ENCODE measurements around the gene RHOBTB1.
"Not testable (repeated sequence)": the region's sequence is repeated elsewhere in the genome, so short reads cannot be mapped to it uniquely, and the experiment has no call there.

Gene RHOBTB1

DNA sequence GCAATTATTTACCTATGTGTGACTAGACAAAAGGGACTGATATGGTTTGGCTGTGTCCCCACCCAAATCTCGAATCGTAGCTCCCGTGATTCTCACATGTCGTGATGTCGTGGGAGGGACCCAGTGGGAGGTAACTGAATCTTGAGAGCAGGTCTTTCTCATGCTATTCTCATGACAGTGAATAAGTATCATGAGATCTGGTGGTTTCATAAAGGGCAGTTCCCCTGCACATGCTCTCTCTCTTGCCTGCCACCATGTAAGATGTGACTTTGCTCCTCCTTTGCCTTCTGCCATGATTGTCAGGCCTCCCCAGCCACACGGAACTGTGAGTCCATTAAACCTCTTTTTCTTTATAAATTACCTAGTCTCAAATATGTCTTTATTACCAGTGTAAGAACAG, 37.2 kb downstream of the RHOBTB1 start:
- not testable (repeated sequence) for DNase-seq (ENCODE audit: low spot score)

DNA sequence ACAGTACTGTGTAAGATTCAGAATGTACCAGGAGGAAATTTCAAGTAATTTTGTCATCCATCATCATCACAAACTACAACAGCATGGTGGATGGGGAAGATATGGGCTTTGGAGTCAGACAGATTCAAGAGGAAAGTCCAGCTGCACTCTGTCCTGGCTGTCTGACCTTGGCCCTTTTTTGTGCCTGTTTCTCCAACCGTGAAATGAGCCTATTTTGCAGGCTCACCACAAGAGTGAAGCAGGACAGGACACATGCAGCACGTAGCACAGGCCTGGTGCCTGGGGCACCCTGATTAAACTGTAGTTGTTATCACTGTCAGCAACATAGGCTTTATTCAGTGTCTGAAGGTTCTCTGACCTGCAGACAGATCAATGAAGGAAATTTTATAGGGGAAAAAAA, 37.6 kb downstream of the RHOBTB1 start:
- DNase-seq (ENCODE audit: low spot score), result no peak

DNA sequence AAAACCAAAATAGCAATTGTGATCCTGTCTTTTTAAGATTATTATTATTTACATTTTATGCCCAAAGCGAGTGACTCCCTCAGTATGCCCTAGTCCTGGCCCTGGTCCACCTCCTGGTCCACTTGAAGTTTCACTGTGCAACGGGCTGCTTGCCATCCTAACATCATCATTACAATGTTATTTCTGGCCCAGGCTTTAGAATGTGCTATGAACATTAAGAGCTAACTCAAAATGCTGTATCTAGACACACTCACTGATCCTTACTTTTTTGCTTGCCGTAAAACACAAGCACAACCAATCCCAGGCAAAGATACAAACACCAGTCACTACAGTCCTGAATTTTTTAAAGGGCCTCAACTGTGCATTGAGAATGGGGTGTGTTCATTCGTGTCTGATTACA, 38.4 kb downstream of the RHOBTB1 start:
- DNase-seq (ENCODE audit: low spot score), result no peak

DNA sequence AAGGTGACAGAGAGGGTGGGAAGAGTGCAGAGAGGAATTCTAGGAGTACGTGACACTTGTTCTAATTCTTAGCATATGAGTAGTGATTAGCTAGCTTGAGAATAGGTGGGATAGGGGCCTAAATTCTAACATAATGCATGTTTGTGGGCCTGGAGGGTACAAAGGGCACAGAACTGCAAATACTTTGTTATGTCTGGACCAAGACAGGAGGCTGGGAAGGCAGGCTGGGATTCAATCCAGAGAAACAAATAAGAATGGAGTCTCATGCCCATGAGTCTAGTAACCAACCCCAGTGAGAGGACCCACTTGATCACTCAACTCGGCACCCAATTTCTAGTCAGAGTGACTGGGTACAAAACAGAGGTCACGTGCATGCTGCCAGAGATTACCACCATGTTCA, 40.9 kb downstream of the RHOBTB1 start:
- DNase-seq (ENCODE audit: low spot score), result no peak

DNA sequence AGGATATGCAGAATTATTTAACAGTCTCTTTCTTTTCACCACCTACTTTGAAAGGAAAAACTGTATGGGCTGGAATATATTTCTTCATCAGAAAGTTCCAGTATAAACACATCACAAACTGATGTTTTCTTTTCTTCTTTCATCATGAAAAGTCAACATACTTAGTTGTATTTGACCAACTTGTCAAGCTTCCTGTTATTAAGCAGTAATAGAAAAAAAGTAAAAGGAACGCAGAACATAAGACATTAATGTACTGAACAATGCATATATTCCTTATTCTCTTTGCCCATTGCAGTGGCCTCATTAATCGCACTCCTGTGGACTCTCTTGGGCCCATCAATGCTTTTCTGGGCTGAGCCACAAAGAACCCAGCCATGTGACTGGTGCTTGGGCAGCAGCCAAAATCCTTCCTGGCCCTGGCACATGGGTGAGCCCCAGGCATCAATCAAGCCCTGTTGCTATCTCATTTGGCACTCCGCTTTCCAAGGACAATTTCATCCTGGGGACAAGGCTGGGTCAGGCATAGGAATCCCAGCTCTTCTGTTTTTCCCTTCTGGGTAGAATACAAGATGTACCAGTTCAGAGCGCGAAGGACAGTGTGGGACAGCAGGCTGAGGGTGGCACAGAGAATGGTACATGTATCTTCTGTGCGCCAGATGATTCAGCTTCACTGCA, 42.3 kb downstream of the RHOBTB1 start:
- no peak for DNase-seq (ENCODE audit: low spot score)

DNA sequence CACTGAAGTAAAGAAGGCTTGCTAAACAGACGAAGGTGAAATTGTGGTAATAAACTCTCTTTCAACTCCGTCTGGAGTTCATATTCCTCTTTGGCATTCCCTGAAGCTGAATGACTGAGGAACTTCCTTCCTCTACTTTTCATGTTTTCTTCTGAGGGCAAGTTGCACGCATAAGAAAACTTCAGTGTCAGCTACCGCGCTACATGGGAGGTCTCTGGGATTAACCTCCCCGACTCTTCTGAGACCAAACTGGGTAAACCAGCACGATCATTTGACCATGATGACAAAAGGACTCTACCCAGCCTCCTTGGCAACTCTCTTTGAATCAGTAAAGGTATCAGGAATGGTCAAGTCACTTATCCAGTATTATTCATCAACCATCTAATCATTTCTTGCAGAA, 44.7 kb downstream of the RHOBTB1 start:
- DNase-seq (ENCODE audit: low spot score), result no peak

DNA sequence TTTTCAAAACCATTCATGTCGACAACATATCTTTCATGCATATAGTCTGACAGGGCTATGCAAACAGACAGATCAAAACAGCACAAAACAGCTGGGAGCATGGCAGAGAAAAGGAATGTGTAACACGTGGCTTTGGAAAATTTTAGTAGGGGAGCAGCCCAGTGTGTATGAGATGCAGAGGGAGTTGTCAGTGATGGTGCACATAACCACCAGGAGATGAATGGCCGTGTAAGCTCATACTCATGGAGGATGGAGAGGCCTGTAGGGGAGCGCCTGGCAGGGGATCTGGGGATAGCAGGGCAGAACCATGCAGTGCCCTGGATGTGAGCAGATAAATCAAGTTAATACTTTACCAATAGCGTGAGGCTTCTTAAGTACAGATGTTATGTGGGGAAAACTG, 45.7 kb downstream of the RHOBTB1 start:
- no peak for DNase-seq (ENCODE audit: low spot score)

DNA sequence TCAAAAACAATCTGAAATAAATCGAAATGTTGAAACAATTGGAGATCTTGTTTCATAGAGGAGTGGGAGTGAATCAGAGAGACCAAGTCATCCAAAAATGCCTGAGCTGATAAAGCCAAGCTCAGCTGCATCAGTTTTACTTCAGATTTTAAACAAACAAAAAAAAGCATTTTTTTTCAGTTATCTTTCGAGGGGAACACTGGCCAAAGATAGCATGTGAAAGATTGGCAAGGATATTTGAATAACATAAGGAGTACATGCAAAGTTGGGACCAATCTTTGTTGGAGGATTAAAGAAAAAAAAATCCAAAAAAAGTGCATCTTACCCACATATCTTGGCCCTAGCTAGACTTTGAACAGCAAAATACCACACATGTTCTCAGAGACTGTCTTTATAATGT, 47.2 kb downstream of the RHOBTB1 start:
- no peak for DNase-seq (ENCODE audit: low spot score)

DNA sequence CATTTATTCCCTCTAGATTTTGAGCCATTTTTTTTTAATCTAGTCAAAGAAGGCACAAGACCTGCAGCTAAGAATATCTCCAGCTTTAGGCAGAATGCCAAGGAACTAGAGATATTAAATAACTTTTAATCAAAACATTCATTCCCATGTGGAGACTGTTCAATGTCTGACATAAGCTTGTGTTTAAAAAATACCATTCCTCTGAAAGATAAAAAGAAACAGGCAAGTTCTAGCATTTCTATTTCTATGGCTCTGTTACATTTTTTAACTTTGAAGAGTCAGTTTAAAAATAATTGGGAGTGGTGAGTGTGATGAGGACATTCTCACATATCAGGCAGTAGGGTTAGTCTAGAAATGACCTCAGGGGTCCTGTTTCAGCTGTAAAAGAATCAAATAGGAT, 48.0 kb downstream of the RHOBTB1 start:
- DNase-seq (ENCODE audit: low spot score), result no peak

DNA sequence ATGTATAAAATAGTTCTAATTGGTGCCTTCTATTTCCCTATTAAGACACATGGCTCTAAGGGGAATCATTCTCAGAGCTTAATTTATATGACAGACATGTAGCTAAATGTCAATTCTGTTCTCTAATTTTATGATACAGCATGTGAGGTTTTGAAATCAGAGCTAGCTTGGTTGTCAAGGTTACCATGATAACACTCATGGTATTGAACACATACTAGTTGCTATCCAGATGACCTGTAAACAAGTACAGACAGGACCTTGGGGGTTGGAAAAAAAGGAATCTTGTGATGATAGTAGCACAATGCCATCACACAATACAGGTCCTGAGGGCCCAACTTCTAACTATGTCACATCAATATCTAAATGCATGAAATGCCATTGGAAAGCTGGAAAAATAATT, 49.2 kb downstream of the RHOBTB1 start:
- DNase-seq (ENCODE audit: low spot score), result no peak

DNA sequence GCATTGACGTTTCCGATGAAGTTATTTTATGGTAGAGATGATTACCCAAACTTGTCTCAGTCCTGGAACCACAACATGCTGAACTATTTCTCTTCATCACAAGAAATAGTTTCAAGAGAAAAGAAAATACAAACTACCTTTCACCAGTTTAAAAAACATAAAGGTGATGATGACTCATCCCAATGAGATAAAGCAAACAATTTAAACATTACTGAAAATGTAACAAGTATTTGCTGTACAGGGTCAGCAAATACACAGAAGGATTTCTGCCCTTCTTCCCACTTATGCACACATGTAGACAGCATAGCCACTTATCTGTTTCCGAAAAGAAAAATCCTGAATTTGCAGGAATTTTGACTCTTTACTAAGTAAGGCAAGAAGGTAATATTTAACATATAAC, 50.8 kb downstream of the RHOBTB1 start:
- no peak for DNase-seq (ENCODE audit: low spot score)

DNA sequence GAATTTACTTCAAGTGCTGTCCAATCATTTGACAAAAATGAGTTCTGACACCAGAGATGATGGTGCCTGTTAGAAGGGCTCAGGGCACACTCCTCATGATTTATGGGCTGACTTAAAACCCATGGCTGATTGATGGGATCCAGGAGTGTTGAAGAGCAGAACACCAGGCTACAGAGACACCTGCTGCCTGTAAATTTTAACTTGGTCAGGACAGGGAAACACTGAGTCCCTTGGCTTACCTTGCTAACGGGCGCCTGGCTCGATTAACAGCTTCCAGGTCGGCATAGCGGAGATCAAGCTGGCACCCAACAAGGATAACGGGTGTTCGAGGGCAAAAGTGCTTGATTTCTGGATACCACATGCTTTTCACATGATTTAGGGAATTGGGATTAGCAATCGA, 51.4 kb downstream of the RHOBTB1 start:
- no peak for DNase-seq (ENCODE audit: low spot score)

DNA sequence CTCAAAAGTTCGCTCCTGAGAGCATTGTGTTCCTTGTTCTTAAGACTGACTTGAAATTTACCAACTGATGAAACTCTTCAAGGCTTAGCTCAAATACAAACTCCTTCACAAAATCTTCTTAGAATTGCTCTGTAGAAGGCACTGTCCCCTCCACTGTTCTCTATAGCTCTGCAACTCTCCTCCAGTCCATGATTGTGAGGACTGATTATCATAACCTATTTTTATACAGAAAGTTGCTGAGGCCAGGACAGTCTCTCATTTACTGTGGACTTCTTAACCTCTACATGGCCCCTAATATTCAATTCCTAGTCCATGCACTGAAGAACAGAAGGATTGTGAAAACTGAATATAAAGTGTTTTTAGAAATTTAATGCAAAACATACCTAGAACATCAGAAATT, 53.2 kb downstream of the RHOBTB1 start:
- DNase-seq (ENCODE audit: low spot score), result no peak

DNA sequence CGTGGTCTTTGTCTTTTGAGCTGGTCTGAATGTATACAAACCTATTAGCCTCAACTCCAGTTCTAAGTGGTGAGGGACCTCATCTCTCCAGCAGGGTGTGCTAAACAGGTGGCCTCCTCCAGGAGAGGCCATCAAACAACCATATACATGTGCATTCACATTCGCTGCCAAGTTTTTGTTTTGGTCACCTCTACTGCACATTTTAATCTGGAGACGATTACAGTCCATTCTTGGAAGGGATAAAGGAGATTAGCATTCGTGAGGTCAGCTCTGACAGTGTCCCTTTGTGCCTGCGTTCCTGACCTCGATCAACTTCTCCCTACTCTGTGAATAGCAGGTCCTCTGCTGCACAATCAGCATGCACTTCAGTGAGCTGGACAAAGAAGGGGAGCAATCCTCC, 60.8 kb downstream of the RHOBTB1 start:
- DNase-seq (ENCODE audit: low spot score), result no peak

DNA sequence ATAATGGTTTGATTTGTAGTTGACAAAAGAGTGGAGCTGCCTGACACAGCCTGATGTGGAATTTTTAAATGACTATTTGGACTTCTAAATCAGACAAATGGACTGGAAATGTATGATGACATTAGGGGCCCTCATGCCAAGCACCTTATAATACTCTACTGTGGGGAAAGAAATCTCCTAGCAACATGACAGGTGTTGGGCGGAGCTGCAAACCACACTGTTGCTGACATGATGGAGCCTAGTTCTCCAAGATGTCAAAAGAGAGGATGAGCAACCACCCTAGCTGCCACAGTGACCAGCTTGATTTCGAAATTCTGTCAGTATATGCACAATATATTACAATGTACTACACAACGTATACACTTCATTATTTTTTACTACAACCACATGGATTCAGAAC, 65.8 kb downstream of the RHOBTB1 start:
- DNase-seq (ENCODE audit: low spot score), result no peak

DNA sequence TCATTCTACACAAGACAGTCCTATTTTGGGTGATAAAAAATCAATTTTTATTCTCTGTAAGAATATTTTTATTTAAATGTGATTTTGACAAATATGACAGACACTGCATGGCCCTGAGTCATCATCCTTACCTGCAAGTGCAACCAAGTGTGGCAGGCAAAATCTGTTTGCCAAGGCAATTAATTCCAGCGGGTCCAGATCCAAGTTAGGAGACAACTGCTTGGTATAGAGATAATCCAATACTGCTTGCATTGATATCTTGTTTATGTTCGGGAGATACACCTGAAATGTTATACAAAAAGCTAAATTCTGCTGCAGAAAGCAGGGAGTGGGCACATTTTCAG, 66.2 kb downstream of the RHOBTB1 start:
- DNase-seq (ENCODE audit: low spot score), result no peak

DNA sequence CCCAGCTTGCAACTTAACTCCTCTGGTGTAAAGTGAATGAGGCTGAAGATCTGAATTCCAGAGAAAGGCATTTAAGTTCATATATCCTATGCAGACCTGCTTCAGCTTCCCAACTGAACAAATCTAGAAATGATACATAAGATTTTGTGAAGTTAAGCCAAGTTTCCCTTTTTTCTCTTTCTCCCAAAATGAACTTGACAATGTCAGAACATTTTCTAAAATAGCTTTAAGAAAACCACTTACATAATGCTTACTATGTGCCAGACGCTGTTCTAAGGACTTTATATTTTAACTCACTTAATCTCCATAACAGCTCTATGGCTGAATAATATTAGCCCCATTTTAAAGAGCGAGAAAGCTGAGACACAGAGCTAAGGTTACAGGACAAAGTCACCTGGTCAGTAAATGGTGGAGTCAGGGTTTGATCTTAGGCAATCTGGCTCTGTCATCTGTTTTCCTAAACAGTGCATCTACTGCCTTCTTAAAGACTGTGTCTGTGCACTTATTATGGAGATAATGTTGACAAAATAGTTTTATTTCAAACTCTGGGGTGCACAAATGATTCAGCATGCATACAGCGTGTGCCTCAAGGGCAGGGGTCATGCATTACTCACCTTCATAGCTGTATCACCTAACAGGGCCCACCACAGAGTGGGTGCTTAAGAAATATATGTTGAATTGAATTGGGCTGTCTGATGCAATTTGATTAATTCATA, 66.8 kb downstream of the RHOBTB1 start:
- DNase-seq (ENCODE audit: low spot score), result no peak

DNA sequence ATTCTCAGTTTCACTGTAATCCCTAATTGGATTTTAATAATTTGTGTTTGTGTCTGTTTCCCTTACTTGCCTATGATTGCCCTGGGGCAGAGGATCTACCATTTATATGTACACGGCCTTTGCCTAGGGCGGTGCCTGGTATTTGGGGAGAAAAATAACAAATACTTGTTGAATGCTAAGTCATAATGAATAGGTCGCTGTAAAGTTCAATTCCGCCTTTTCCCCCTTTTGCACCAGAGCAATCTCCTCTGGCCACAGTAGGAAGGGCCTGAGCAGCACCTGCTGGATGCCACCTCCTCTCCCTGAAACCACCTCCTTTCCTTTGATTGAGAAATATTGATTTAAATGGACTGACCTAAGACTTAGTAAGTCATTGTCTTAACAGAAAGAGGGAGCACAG, 70.2 kb downstream of the RHOBTB1 start:
- no peak for DNase-seq (ENCODE audit: low spot score)

DNA sequence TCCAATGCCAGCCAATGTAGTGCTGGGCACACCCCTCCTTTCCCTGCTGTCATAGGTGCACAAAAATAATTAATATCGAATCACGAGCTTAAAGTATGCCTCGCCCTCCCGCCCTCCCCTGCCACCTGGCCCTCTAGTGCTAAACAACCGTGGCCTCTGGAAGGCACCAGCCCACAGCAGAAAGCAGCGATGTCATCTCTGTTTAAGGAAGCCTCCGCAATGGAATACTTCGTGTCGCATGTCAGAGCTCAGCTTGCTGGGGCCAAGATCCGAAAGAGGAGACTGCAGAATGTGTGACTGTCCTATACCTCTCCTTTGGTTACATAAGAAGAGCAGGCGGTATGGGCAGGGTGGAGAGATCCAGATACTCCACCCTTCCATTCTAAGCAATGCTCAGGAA, 71.5 kb downstream of the RHOBTB1 start:
- no peak for DNase-seq (ENCODE audit: low spot score)

DNA sequence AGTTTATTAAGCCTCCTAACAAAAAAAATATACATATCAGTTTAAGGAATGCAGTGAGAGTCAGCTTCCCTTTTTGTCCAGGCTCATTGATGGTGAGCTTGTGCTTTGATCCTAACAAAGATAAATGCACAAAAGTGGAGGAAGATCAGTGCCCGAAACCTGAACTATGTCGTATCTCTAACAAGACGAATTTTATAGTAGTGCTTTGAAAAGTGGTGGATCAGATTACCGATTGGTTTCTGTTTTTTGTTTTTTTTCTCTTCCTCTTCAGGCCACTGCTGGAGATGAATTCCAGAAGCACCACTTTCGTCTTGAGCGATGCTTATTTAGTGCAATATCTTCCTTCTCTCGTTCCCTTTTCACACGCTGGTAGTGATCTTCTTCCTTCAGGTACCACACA, 72.8 kb downstream of the RHOBTB1 start:
- no peak for DNase-seq (ENCODE audit: low spot score)

DNA sequence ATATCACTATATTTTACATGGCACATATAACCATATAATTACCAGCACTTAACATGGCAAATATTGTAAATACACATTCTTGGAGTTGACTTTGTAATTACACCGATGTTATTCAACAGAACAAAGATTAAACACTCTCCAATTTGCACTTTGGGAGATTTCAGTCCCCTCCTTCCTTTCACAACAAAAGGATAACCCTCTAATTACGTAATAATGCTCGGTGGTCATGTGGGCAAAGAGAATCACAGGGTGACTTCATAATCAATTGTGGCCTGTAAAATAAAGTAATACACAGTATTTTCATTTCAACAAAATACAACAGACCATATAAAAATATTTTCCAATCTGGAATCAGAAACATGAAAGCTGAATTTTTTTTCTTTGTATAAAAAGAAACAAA, 73.2 kb downstream of the RHOBTB1 start:
- DNase-seq (ENCODE audit: low spot score), result no peak

DNA sequence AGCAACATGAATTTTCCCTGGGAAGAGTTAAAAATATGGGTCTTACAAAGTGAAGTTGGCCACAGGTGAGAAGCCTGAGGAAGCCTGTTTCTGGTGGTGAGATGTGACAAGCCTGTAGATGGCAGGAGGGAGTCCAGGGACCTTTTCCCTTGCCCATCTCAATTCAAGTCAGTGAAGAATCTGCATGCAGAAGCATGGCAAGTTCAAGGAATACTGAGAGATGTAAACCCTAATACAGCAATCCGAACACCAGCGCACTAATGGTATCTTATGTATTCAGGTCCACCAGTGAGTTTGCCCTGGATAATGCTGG, 73.6 kb downstream of the RHOBTB1 start:
- no peak for DNase-seq (ENCODE audit: low spot score)

DNA sequence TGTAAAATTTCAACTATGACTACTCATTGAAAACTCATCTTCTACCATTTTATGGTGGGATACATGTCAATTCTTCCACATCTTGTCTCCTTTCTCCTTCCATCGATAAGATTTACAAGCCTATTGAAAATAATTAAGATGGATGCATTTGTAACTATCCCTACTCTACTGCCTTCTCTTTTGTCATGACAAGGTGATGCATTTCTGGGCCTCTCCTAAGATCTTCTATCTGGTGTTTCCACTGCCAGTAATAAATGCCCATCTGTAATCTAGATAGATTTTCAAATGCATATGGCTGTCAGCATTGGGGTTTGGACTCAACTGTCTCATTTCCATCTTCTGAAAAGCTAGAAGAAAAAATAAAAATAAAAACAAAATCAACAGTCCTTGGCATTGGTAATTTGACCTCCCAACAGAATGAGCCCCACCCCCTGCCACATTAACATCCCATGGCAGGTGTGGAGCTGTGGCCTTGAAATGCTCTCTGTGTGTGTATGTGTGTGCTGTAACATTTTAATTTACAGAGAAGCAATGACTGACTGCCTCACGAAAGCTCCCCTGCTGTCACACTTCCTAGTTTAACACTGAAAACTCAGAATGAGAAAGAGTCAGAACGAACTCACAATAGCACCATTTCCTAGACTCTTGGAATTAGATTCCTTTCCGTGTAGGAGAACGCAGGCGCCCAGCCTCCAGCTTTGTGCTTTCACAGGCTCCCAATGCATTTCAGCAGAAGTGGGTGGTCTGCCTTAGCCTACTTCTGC, 74.2 kb downstream of the RHOBTB1 start:
- DNase-seq (ENCODE audit: low spot score), result no peak

DNA sequence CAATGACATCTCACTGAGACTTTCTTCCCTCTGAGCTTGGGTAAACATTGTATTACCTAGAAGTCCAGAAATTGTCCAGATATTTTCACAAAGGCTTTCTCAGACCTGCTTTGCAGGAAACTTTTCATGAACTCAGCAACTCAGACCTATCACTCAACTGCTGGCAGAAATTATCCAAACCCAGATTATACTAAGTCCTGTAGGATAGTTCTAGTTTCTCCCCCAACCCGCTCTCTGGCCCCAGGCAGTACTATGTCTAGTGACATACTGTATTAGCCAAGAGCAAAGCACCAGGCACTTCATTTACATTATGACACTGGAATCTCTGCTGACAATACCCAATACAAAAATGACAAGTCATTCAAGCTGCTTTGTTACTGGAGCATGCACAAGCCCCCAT, 75.0 kb downstream of the RHOBTB1 start:
- DNase-seq (ENCODE audit: low spot score), result no peak
